HepG2 (cell line): ENCODE measurements around the gene VEZF1. TPM values are rescaled to one million over a fixed set of nuclear protein-coding genes. Genes with fewer than 3 reads are reported as not detected.

Source experiments
- ATAD3A ChIP-seq: sonication (generic); formaldehyde crosslinking; IDR thresholded peaks from 2 replicates; pipeline ENCODE4 v1.4.0; 2020; ENCODE audit warnings: missing genetic modification reagents
- ATF1 ChIP-seq: IDR thresholded peaks from 2 replicates; pipeline ENCODE4 v1.6.1; 2016; ENCODE audit warnings: mild to moderate bottlenecking, control low read depth
- BORCS8-MEF2B ChIP-seq: sonication (generic); formaldehyde crosslinking; IDR thresholded peaks from 2 replicates; pipeline ENCODE4 v1.8.0; 2022; ENCODE audit warnings: mild to moderate bottlenecking, missing genetic modification reagents
- CAMTA2 ChIP-seq: sonication (generic); formaldehyde crosslinking; IDR thresholded peaks from 2 replicates; pipeline ENCODE4 v1.4.0; 2020; ENCODE audit warnings: mild to moderate bottlenecking, missing genetic modification reagents, borderline replicate concordance
- EEA1 ChIP-seq: sonication (generic); formaldehyde crosslinking; IDR thresholded peaks from 2 replicates; pipeline ENCODE4 v1.5.1; 2020; ENCODE audit warnings: mild to moderate bottlenecking, missing genetic modification reagents, borderline replicate concordance
- HBP1 ChIP-seq: IDR thresholded peaks from 2 replicates; pipeline ENCODE4 v1.6.1; 2016; ENCODE audit warnings: low read depth, control low read depth
- HNF4G ChIP-seq, 2 experiments: sonication (generic) in 1 of 2; formaldehyde crosslinking in 1 of 2; IDR thresholded peaks; 2 replicates each; pipeline versions ENCODE4 v1.4.0 to v1.6.1; 2011 to 2020; ENCODE audit warnings: borderline replicate concordance in 2 of 2, low read depth in 2 of 2, mild to moderate bottlenecking in 2 of 2, low read length in 1 of 2, missing genetic modification reagents in 1 of 2, moderate library complexity in 1 of 2
- IRX3 ChIP-seq: sonication (generic); formaldehyde crosslinking; IDR thresholded peaks from 2 replicates; pipeline ENCODE4 v1.8.1; 2023; ENCODE audit warnings: mild to moderate bottlenecking, low read depth, missing genetic modification reagents, borderline replicate concordance
- KDM4B ChIP-seq: sonication (generic); formaldehyde crosslinking; IDR thresholded peaks from 2 replicates; pipeline ENCODE4 v1.4.0; 2020; ENCODE audit warnings: missing genetic modification reagents
- MAZ ChIP-seq, 2 experiments: sonication (generic) in 1 of 2; formaldehyde crosslinking in 1 of 2; IDR thresholded peaks; 2 replicates each; pipeline versions ENCODE4 v1.5.0 to v1.6.1; 2012 to 2020; ENCODE audit warnings: low read depth in 2 of 2, mild to moderate bottlenecking in 2 of 2, borderline replicate concordance in 1 of 2, improper control_type of control experiment in 1 of 2, low read length in 1 of 2, missing genetic modification reagents in 1 of 2, moderate library complexity in 1 of 2
- MYC ChIP-seq: sonication (generic); formaldehyde crosslinking; IDR thresholded peaks from 2 replicates; pipeline ENCODE4 v1.9.0; 2021; ENCODE audit warnings: missing genetic modification reagents, borderline replicate concordance
- NR2F6 ChIP-seq, 2 experiments: IDR thresholded peaks; 2 replicates each; pipeline ENCODE4 v1.6.1; 2016; ENCODE audit warnings: antibody characterized with exemption in 1 of 2, mild to moderate bottlenecking in 1 of 2
- PHB2 ChIP-seq: fragments of 450-650 bp; IDR thresholded peaks from 2 replicates; pipeline ENCODE4 v1.6.1; 2018; ENCODE audit not compliant: partially characterized antibody
- RNF2 ChIP-seq: fragments of 450-650 bp; conservative IDR thresholded peaks from 2 replicates; pipeline ENCODE4 v1.6.1; 2016; ENCODE audit warnings: low read depth
- RORA ChIP-seq: sonication (generic); formaldehyde crosslinking; IDR thresholded peaks from 2 replicates; pipeline ENCODE4 v1.5.0; 2020; ENCODE audit warnings: mild to moderate bottlenecking, missing genetic modification reagents, moderate library complexity
- THAP8 ChIP-seq: sonication (generic); formaldehyde crosslinking; IDR thresholded peaks from 2 replicates; pipeline ENCODE4 v1.5.1; 2020; ENCODE audit warnings: missing genetic modification reagents, mild to moderate bottlenecking, borderline replicate concordance
- TRAFD1 ChIP-seq: sonication (generic); formaldehyde crosslinking; IDR thresholded peaks from 2 replicates; pipeline ENCODE4 v1.5.1; 2020; ENCODE audit warnings: missing genetic modification reagents, mild to moderate bottlenecking, borderline replicate concordance
- ZC3H13 ChIP-seq: sonication (generic); formaldehyde crosslinking; IDR thresholded peaks from 2 replicates; pipeline ENCODE4 v1.8.1; 2023; ENCODE audit warnings: mild to moderate bottlenecking, missing genetic modification reagents, moderate library complexity
- ZFP62 ChIP-seq: sonication (generic); formaldehyde crosslinking; IDR thresholded peaks from 2 replicates; pipeline ENCODE4 v1.4.0; 2020; ENCODE audit warnings: missing genetic modification reagents
- ZNF333 ChIP-seq: sonication (generic); formaldehyde crosslinking; IDR thresholded peaks from 2 replicates; pipeline ENCODE4 v1.4.0; 2020; ENCODE audit warnings: mild to moderate bottlenecking, missing genetic modification reagents, borderline replicate concordance
- ZNF383 ChIP-seq: sonication (generic); formaldehyde crosslinking; IDR thresholded peaks from 2 replicates; pipeline ENCODE4 v1.4.0; 2020; ENCODE audit warnings: missing genetic modification reagents, mild to moderate bottlenecking, borderline replicate concordance
- ZNF430 ChIP-seq: sonication (generic); formaldehyde crosslinking; IDR thresholded peaks from 2 replicates; pipeline ENCODE4 v1.9.0; 2021; ENCODE audit warnings: mild to moderate bottlenecking, missing genetic modification reagents
- ZNF550 ChIP-seq: sonication (generic); formaldehyde crosslinking; IDR thresholded peaks from 2 replicates; pipeline ENCODE4 v1.4.0; 2020; ENCODE audit warnings: mild to moderate bottlenecking, missing genetic modification reagents, borderline replicate concordance
- ZNF766 ChIP-seq: sonication (generic); formaldehyde crosslinking; IDR thresholded peaks from 2 replicates; pipeline ENCODE4 v1.5.0; 2020; ENCODE audit warnings: missing genetic modification reagents, borderline replicate concordance
- ZNF773 ChIP-seq: sonication (generic); formaldehyde crosslinking; IDR thresholded peaks from 2 replicates; pipeline ENCODE4 v1.4.0; 2020; ENCODE audit warnings: missing genetic modification reagents, borderline replicate concordance
- ZZZ3 ChIP-seq: sonication (generic); formaldehyde crosslinking; IDR thresholded peaks from 2 replicates; pipeline ENCODE4 v1.4.0; 2020; ENCODE audit warnings: missing genetic modification reagents, mild to moderate bottlenecking, borderline replicate concordance
- polyA plus RNA-seq, 8 experiments: library from polyadenylated mRNA; depleted of rRNA in 3 of 8; stranded (reverse) in 7 of 8; unstranded in 1 of 8; fragments of >200 nt; fragmentation: Illumina TruSeq in 4 of 8; extraction: Trizol in 4 of 8; gene quantifications; 2 replicates each; pipeline versions ENCODE4 v1.2.1 to v1.2.3, GENCODE V29; 2011 to 2016; ENCODE audit warnings: low read depth in 4 of 8, missing spikeins in 1 of 8, mixed read lengths in 1 of 8; ENCODE audit not compliant: insufficient read depth in 1 of 8
- total RNA-seq, 5 experiments: library from RNA; depleted of rRNA; stranded (reverse); fragments of >200 nt; fragmentation: Illumina TruSeq; extraction: Trizol; gene quantifications; 2 replicates each; pipeline ENCODE4 v1.2.3, GENCODE V29; 2016; ENCODE audit warnings: low read depth in 1 of 5

The VEZF1 gene
- total and polyA plus RNA-seq, 2 of the 13 experiments (the other 11 are each of a cell fraction or from before 2014, with no cell fraction given), result 45.9 to 49.7 TPM

- TF ChIP-seq ZNF430 (CRISPR knock-in tag) (no peak), TRAFD1 (CRISPR knock-in tag) (no peak), PHB2 (no peak), RNF2 (no peak), IRX3 (CRISPR knock-in tag) (no peak), ZNF766 (no peak), ZNF333 (no peak), MYC (CRISPR knock-in tag) (no peak), BORCS8-MEF2B (CRISPR knock-in tag) (peak; percentile 72), KDM4B (CRISPR knock-in tag) (0 out of 2 replicates have a peak, but pooled peaks have one; percentile 60), THAP8 (CRISPR knock-in tag) (no peak), ATAD3A (CRISPR knock-in tag) (no peak), ZZZ3 (CRISPR knock-in tag) (no peak), MAZ (IDR thresholded peaks at IDR 0.05; ENCODE audit: borderline replicate concordance, low read depth, low read length) (no peak), MAZ (CRISPR knock-in tag; IDR thresholded peaks at IDR 0.05; ENCODE audit: low read depth) (peak; percentile 35; the same call in 1 of the 2 replicates), ZNF383 (CRISPR knock-in tag) (no peak), ZFP62 (CRISPR knock-in tag) (no peak), RORA (CRISPR knock-in tag) (no peak), HBP1 (CRISPR knock-in tag) (no peak), NR2F6 (IDR thresholded peaks at IDR 0.05) (no peak), NR2F6 (CRISPR knock-in tag; IDR thresholded peaks at IDR 0.05) (0 out of 2 replicates have a peak, but pooled peaks have one; percentile 17), ZNF550 (CRISPR knock-in tag) (no peak), HNF4G (IDR thresholded peaks at IDR 0.05; ENCODE audit: borderline replicate concordance, low read depth, low read length) (no peak), HNF4G (CRISPR knock-in tag; IDR thresholded peaks at IDR 0.05; ENCODE audit: borderline replicate concordance, low read depth) (no peak), ZC3H13 (CRISPR knock-in tag) (no peak), CAMTA2 (peak; percentile 39; the same call in 1 of the 2 replicates), ATF1 (CRISPR knock-in tag) (no peak), ZNF773 (CRISPR knock-in tag) (no peak), EEA1 (CRISPR knock-in tag) (no peak)
Measured at GRCh38 chr17:57995076-57995956, 7.3 kb upstream of the VEZF1 start (continued).
